ENCODE data around the gene RGS3. TPM values are rescaled to one million over a fixed set of nuclear protein-coding genes. Genes with fewer than 3 reads are reported as not detected.
A peak's percentile ranks its signal among the peaks of the same experiment; 100 is the strongest.

Gene RGS3
- total RNA-seq, 3 donors from 2014 or later, result 51.4 to 65.9 (median 63.5) TPM

- Mint-ChIP-seq H3K27me3 (ENCODE audit: low read depth) (peaks cover 10% of the 10 kb centered on the region), H3K36me3 (ENCODE audit: insufficient read depth) (no peaks in the 10 kb centered on the region), H3K4me3 (no peak overlapping the region), H3K9me3 (no peaks in the 10 kb centered on the region), H3K4me1 (ENCODE audit: low read depth) (no peaks in the 10 kb centered on the region)
- ATAC-seq (no peak), DNase-seq (no peak)
Observed at GRCh38 chr9:113628621-113629020, 165.1 kb downstream of the RGS3 start.

GRCh38 chr9:113630386-113631136, 167.0 kb downstream of the RGS3 start:
- DNase-seq (no peak), ATAC-seq (no peak)
- no peaks in the 10 kb centered on the region for H3K36me3 Mint-ChIP-seq (ENCODE audit: insufficient read depth)
- H3K27me3 Mint-ChIP-seq (ENCODE audit: low read depth), result peaks cover 9% of the 10 kb centered on the region
- no peaks in the 10 kb centered on the region for H3K9me3 Mint-ChIP-seq
- H3K4me3 Mint-ChIP-seq, result no peak overlapping the region
- H3K4me1 Mint-ChIP-seq (ENCODE audit: low read depth), result no peaks in the 10 kb centered on the region

GRCh38 chr9:113631137-113631765, 167.7 kb downstream of the RGS3 start:
- ATAC-seq (no peak), DNase-seq (no peak)
- Mint-ChIP-seq H3K4me3 (no peak overlapping the region), H3K4me1 (ENCODE audit: low read depth) (no peaks in the 10 kb centered on the region), H3K36me3 (ENCODE audit: insufficient read depth) (no peaks in the 10 kb centered on the region), H3K9me3 (no peaks in the 10 kb centered on the region), H3K27me3 (ENCODE audit: low read depth) (peaks cover 9% of the 10 kb centered on the region)

GRCh38 chr9:113631871-113632665, 168.5 kb downstream of the RGS3 start:
- no peak for ATAC-seq
- no peak for DNase-seq
- H3K9me3 Mint-ChIP-seq, result no peaks in the 10 kb centered on the region
- H3K4me3 Mint-ChIP-seq, result no peak overlapping the region
- H3K27me3 Mint-ChIP-seq (ENCODE audit: low read depth), result peaks cover 9% of the 10 kb centered on the region
- H3K4me1 Mint-ChIP-seq (ENCODE audit: low read depth), result no peaks in the 10 kb centered on the region
- no peaks in the 10 kb centered on the region for H3K36me3 Mint-ChIP-seq (ENCODE audit: insufficient read depth)

- Mint-ChIP-seq H3K27me3 (ENCODE audit: low read depth) (peaks cover 9% of the 10 kb centered on the region), H3K4me1 (ENCODE audit: low read depth) (no peaks in the 10 kb centered on the region), H3K36me3 (ENCODE audit: insufficient read depth) (no peaks in the 10 kb centered on the region), H3K4me3 (no peak overlapping the region), H3K9me3 (no peaks in the 10 kb centered on the region)
- ATAC-seq (peak; percentile 62), DNase-seq (no peak)
Observed at GRCh38 chr9:113632776-113633590, 169.5 kb downstream of the RGS3 start.

GRCh38 chr9:113633782-113634595, 170.5 kb downstream of the RGS3 start:
- H3K4me3 Mint-ChIP-seq, result no peak overlapping the region
- H3K4me1 Mint-ChIP-seq (ENCODE audit: low read depth), result no peaks in the 10 kb centered on the region
- DNase-seq, result no peak
- H3K36me3 Mint-ChIP-seq (ENCODE audit: insufficient read depth), result no peaks in the 10 kb centered on the region
- H3K27me3 Mint-ChIP-seq (ENCODE audit: low read depth), result peaks cover 7% of the 10 kb centered on the region
- ATAC-seq, result peak in 1 of 2 donors; percentile 45
- H3K9me3 Mint-ChIP-seq, result no peaks in the 10 kb centered on the region

GRCh38 chr9:113634596-113635515, 171.3 kb downstream of the RGS3 start:
- no peak for ATAC-seq
- Mint-ChIP-seq H3K9me3 (no peaks in the 10 kb centered on the region), H3K4me1 (ENCODE audit: low read depth) (no peaks in the 10 kb centered on the region), H3K4me3 (no peak overlapping the region), H3K27me3 (ENCODE audit: low read depth) (peaks cover 5% of the 10 kb centered on the region), H3K36me3 (ENCODE audit: insufficient read depth) (no peaks in the 10 kb centered on the region)
- DNase-seq, result no peak

GRCh38 chr9:113635586-113635985, 172.1 kb downstream of the RGS3 start:
- DNase-seq, result no peak
- no peaks in the 10 kb centered on the region for H3K4me1 Mint-ChIP-seq (ENCODE audit: low read depth)
- H3K9me3 Mint-ChIP-seq, result no peaks in the 10 kb centered on the region
- no peak for ATAC-seq
- no peak overlapping the region for H3K4me3 Mint-ChIP-seq
- H3K27me3 Mint-ChIP-seq (ENCODE audit: low read depth), result peaks cover 5% of the 10 kb centered on the region
- no peaks in the 10 kb centered on the region for H3K36me3 Mint-ChIP-seq (ENCODE audit: insufficient read depth)

GRCh38 chr9:113636165-113636564, 172.6 kb downstream of the RGS3 start:
- Mint-ChIP-seq H3K27me3 (ENCODE audit: low read depth) (peaks cover 5% of the 10 kb centered on the region), H3K36me3 (ENCODE audit: insufficient read depth) (no peaks in the 10 kb centered on the region), H3K4me3 (no peak overlapping the region), H3K4me1 (ENCODE audit: low read depth) (no peaks in the 10 kb centered on the region), H3K9me3 (no peaks in the 10 kb centered on the region)
- no peak for ATAC-seq
- DNase-seq, result no peak

- Mint-ChIP-seq H3K27me3 (ENCODE audit: low read depth) (peaks cover 5% of the 10 kb centered on the region), H3K36me3 (ENCODE audit: insufficient read depth) (no peaks in the 10 kb centered on the region), H3K9me3 (no peaks in the 10 kb centered on the region), H3K4me1 (ENCODE audit: low read depth) (no peaks in the 10 kb centered on the region), H3K4me3 (no peak overlapping the region)
- ATAC-seq (no peak), DNase-seq (no peak)
Observed at GRCh38 chr9:113636693-113637092, 173.2 kb downstream of the RGS3 start.

GRCh38 chr9:113638490-113638889, 175.0 kb downstream of the RGS3 start:
- DNase-seq, result no peak
- no peaks in the 10 kb centered on the region for H3K36me3 Mint-ChIP-seq (ENCODE audit: insufficient read depth)
- no peaks in the 10 kb centered on the region for H3K9me3 Mint-ChIP-seq
- peaks cover 1% of the 10 kb centered on the region for H3K27me3 Mint-ChIP-seq (ENCODE audit: low read depth)
- no peak for ATAC-seq
- H3K4me3 Mint-ChIP-seq, result no peak overlapping the region
- H3K4me1 Mint-ChIP-seq (ENCODE audit: low read depth), result no peaks in the 10 kb centered on the region

- Mint-ChIP-seq H3K4me3 (no peak overlapping the region), H3K9me3 (no peaks in the 10 kb centered on the region), H3K4me1 (ENCODE audit: low read depth) (no peaks in the 10 kb centered on the region), H3K36me3 (ENCODE audit: insufficient read depth) (no peaks in the 10 kb centered on the region), H3K27me3 (ENCODE audit: low read depth) (peaks cover 1% of the 10 kb centered on the region)
- no peak for ATAC-seq
- DNase-seq, result no peak
Observed at GRCh38 chr9:113638897-113639296, 175.4 kb downstream of the RGS3 start.
